ENCODE data around the gene PBRM1.

The PBRM1 gene

GRCh38 chr3:52561028-52561747 lies 124.5 kb downstream of the PBRM1 start:
- DNase-seq = no peak

GRCh38 chr3:52558436-52558835 lies 127.3 kb downstream of the PBRM1 start:
- DNase-seq = no peak

DNA sequence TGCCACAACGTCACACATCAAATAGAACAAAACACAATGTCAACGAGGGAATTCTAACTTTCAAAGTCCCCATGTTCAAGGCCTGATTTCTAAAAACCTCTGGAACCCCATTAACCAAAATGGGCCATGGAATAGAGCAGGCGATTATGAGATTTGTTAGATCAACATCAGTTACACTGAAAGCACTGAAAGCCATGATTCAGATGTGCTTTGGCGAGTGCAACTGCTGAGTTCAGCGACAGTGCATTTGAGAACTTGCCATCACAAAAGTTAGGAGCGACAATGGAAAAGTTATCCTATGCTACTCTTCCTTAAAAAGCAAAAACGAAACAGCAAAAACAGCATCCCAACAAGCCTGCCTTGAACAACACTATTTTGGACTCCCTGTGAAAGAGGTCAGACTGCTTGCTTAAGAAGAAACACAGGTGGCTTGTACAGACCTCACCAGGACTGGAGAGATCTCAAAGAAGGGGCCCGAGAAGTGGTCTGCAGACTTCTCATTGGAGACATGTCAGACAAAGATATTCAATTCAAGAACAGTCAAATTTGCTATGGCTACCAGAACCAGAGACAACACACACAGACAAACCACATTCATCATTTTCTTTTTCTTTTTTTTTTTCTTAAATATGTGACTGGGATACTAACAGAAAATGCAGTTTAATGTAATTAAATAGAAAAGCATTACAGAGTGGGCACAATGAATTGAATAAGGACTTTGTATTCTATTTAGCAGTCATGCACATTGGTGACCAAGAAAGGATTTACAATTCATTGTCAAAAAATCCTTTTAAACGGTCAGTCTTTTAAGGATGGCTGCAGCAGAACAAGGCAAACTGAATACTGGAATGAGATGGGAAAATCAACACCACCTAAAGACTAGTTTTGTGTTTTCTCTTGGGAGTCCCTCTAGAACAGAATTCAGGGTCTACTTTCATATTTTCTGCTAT lies 128.4 kb downstream of the PBRM1 start:
- DNase-seq = no peak

DNA sequence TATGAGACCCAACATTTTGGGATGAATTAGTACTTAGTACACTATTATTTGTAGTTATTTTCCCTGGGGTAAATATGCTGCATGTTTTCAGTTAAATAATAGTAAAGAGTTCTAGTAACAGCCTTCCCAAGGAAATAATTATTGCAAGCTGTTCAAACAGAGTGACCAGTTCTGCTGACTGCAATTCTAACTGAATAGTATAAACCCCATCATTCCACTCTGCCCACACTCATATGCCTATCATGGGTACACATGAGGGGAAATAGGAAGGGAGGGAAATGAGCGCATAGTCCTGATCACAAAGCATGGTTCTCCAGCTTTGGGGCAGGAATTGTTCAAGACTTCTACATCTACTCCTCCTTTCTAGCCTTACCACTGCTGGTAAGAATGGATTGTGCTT lies 130.7 kb downstream of the PBRM1 start:
- no peak for DNase-seq

DNA sequence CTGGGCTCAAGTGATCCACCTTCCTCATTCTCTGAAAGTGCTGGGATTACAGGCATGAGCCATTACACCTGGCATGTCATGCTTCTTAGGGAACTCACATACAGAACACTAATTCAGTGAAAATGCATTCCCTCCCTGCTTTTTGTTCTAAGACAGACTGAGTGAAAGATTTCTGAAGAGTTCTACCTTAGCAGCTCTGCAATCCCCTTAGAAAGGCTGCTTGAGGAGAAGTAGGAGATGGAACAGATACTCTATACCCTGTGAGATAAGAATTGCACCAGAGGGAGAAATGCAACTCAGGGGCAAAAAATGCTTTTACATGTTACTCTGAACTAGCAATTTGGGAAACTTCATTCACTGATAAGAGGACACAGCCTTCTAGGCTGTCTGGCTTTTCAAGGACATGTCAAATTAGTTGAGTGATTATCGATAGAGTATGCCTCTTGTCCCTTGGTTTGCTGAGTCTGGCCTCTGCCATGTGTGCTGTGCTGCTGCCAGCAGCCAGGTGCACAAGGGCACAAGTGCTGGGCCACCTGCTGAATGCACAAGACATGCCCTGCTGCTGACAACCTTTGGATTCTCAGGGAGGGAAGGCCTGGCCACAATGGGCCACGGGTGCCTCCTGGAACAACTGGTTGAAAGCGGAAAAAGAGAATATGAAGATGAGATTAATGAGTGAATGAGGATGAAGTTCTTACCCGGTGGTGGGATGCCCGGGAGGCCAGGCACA lies 131.5 kb downstream of the PBRM1 start:
- no peak for DNase-seq

DNA sequence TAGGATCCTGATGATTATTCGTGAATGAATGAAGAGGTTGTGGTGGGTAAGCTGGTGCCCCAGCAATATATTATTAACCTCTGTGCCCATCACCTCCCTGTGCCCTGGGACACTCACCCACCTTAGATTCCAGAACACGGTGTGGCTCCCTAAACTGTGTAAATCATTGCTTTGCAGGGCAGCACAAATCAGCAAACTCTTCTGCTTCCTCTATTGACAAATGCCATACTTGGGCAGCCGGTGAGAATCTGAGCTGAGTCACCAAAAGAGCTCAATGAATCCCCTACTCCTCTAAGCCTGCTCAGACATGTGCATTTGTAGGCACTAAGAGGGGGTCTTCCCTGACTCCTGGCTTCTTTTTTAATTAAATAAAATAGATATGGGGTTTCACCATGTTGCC lies 133.6 kb downstream of the PBRM1 start:
- no peak for DNase-seq

- no peak for DNase-seq
Observed at GRCh38 chr3:52551118-52551517, 134.6 kb downstream of the PBRM1 start.

DNA sequence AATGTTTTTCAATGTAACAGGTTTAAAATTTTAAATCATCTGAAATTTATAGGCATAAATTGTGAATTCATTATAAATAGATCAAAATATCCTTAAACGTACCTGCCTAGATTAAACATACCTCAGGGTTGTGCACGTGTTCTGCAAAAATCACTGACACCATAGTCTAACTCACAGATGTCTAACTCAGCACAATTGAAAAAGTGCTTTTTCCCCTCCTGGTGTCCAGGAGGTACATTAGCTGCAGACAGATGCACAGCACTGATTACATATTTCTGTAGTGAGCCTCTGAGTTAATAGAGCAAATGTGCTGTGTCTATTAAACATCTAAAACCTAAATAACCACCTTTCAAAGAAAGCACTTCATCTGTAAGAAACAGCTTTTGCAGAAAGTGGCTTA lies 138.6 kb downstream of the PBRM1 start:
- DNase-seq = no peak

- DNase-seq = no peak
Observed at GRCh38 chr3:52546111-52546901, 139.4 kb downstream of the PBRM1 start.

DNA sequence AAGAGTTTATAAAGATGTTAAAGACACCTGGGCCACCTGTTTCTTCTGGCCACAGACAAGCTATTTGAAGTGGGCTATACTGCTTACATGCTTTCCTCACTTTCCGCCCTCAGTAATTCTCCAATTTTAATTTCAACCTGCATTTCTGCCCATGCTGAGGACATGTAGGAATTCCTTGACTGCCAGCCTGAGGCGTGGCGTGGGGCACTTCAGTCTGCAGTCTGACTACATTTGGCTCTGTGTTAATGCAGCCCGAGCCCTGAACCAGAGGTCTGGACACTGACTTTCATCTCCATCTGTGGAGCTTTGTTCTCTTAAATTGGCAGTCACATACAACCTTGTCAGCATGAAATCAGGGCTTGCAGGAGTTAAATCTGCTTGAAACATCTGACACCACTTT lies 140.8 kb downstream of the PBRM1 start:
- no peak for DNase-seq

DNA sequence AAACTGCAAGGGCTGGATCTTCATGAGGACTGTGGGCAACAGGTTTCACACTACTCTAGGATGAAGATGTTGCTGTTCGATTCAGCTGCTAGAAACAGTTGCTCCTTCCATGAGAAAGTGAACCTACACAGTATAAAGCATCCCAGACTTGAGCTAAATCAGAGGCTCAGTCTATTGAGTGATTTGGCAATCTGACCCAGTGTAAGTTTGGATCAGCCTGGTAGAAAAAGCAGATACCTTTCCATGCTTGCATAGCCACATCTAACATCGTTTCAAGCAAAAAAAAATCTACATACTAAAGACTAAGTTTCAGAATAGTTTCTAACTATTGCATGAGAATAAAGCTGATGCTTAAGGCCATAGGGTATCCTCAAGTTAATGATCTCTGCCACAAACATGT lies 144.7 kb downstream of the PBRM1 start:
- no peak for DNase-seq

GRCh38 chr3:52539010-52539653 lies 146.6 kb downstream of the PBRM1 start:
- DNase-seq = no peak

DNA sequence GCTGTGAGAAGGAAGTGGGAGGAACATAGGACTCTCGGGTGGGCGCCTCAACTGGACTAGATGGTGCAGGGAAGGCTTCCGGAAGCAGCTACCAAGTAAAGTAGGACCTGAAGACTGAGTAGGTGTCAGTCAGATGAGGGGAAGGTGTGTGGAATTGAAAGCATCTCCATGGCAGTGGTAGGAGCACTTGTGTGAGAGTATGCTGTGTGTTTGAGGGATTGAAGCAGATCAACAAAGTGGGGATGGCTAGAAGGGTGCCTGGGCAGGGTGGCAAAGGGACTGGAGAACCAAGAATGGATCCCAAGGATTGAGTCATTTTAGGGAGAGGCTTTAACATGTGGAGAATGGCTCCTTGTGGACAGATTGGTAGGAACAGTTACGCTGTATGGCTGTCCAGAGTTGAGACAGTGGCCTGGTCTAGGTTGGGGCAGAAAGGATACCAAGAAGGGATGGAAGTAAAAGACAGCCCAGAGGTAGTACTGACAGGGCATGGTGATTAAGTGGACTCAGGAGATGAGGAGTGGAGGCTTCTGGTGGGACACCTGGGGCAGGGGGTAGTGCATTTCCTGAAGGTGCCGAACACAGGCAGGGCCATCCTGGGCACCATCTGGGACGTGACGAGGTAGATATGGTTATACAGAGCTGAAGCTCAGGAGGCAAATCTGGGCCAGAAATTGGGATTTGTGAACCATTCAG lies 147.8 kb downstream of the PBRM1 start:
- DNase-seq = no peak

DNA sequence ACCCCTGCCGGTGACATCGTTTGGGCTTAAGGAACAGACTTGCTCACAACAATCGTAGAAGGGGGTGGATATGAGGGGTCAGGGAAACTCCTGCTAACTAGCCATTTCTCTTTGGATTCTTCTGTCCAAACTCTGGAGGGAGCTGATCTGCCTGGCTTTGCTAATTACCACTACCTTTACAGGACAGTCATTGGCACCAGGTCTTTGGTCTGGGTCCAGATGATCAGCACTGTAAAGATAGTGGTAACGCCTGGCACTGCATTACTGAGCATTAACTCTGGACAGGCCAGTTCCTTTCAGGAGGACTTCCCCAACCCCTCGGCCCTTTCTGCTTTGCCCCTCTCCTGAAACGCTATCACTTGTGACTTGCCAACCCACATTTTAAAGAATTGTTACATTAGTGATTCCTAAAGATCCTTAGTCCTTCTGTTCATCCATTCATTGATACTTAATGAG lies 148.5 kb downstream of the PBRM1 start:
- DNase-seq = no peak

DNA sequence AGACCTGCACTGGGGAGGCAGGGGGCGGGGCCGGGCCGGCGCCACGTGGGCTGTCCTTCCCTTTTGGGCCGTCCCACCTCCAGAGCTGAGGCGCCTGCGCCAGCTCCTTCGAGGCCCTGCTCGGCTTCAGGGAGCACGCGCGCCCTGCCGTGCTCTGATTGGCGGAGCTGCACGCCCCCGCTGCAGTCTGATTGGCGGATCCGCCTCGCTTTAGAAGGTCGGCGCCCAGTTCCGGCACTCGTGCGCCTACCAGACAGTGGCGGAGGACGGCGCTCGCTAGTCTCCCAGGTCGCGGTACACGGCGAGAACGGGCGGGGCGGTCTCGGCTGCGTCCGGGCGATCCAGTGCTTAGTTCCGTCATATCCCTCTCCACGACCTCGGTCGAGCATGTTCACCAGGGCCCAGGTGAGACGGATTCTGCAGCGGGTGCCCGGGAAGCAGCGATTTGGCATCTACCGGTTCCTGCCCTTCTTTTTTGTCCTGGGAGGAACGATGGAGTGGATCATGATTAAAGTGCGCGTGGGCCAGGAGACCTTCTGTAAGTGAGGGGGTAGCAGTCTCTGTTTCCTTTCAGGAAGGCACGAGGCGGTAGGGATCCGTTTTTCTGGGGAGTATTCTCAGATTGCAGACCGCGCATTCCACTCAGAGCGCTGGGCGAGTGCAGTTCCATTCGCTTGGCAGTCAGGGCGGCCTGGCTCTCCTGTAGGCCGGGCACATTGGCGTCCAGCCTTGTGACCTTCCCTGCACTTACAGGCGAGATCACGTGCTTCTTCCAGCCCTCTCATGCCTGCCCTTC lies 149.1 kb downstream of the PBRM1 start, which contains the start of gene UQCC5:
Gene UQCC5, plus strand, starts transcription at position 237 of the 796 bp plus-strand sequence. Its CDS starts 151 bp downstream, at position 388.
- DNase-seq = peak; percentile 98

DNA sequence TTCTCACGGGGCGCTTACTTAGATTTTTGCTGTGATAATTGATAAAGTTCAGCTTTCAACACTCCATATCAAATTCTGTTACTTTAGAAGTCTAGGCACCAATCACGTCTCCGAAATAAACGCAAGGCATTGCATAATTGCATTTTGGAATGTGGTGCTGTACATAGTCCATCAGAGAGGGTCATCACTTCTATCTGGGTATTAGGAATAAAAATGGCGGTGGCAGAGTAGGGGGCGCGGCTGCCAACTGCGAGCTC lies 149.7 kb downstream of the PBRM1 start:
- DNase-seq = no peak

DNA sequence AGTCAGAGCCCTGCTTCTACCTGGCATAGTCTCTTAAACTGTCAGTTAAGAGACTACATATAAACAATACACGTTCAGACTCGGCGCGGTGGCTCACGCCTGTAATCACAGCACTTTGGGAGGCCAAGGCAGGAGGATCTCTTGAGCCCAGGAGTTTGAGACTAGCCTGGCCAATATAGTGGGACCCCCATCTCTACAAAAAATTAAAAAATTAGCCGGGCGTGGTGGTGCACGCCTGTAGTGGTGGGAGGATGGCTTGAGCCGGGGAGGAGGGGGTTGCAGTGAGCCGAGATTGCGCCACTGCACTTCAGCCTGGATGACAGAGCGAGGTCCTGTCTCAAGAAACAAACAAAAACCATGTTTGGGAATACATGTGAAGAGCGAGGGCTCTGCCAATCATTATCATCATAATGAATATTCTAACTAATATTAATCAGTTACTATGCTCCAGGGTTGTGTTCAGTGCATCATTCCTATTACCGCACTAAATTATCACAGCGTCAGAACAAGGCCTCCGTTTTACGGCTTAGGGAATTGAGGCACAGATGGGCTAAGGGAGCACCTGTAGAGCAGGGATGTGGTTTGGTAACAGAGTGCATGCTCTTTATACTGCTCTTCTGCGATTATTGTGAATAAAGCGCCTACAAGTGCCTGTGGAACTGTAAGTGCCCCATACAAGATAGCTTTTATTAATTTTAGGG lies 150.2 kb downstream of the PBRM1 start:
- no peak for DNase-seq

DNA sequence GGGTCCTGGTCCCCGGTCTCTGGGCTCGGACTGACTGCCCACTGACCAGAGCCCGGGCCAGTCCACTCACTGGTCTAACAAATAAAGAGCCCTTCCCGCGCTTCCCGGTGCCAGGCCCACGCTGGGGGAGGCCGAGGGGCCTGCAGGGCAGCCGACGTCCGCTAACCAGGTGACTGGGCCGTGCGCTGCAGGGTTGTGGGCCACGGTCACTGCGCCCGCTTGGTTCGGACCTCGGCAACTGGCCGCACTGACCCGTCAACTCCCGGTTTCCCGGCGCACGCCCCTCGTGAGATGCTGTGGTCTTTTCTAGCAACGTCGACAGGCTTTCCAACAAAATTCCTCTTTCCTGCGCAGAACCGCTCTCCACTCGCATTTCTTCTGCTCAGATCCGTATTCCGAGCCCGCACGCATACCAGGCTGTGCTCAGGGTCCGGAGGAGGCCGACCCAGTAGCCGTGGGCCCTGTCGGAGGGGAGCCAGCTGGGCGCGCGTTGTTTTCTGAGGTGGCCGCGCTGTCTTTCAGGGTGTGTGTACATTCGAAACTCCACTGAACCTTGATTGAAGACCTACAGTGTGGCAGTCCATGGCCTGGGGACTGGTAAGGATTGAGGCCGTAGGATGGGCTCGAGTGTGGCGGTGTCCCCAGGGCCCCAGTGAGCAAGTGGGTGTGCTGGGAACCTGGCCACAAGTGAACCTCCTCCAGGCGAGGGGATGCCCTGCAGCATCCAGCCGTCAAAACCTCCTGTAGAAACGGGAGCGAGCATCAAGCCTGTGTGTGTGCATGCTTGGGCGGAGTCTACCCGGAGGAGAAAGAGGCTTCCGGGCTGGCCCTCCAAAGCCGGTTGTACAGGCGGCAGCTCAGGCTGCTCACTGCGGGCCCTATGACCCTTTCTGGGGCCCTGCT lies 151.2 kb downstream of the PBRM1 start:
- no peak for DNase-seq

Measured in stimulated activated naive CD4-positive, alpha-beta T cell treated with Interleukin-2 at 50 U/mL for 16 hours (primary cell).